CD4-positive, alpha-beta T cell treated with Interleukin-6 for 4 hours (primary cell): ENCODE measurements around the gene OR10H5.
"Not testable (repeated sequence)": the region's sequence is repeated elsewhere in the genome, so short reads cannot be mapped to it uniquely, and the experiment has no call there.

Source experiments
- DNase-seq: peaks from one replicate; pipeline ENCODE4 v3.0.0-alpha.2; 2020; ENCODE audit warnings: mixed read lengths

Gene OR10H5

GRCh38 chr19:15812060-15812722, 24.7 kb downstream of the OR10H5 start:
- peak; percentile 66 for DNase-seq

DNA sequence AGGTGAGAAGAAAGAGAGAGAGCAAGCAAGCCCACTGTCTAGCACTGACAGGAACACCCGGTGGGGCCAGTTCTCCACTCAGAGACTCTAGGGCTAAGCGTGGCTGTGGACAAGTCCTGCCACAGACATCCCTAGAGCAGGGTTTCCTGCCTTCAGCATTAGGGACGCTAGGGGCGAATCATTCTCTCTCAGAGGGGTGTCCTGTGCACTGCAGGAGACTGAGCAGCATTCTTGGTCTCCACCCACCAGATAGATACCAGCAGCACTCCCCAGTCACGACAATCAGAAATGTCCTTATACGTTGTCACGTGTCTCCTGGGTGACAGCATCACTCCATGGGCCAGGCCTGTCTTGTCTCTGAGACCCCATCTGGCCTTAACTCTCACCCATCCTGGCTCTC, 26.5 kb downstream of the OR10H5 start:
- no peak for DNase-seq

- no peak for DNase-seq
Observed at GRCh38 chr19:15815306-15815705, 27.8 kb downstream of the OR10H5 start, which contains the start of gene OR10H1. Gene OR10H1 (minus strand): TSS chr19:15815664. CDS start chr19:15808037, 7,627 bp downstream.

DNA sequence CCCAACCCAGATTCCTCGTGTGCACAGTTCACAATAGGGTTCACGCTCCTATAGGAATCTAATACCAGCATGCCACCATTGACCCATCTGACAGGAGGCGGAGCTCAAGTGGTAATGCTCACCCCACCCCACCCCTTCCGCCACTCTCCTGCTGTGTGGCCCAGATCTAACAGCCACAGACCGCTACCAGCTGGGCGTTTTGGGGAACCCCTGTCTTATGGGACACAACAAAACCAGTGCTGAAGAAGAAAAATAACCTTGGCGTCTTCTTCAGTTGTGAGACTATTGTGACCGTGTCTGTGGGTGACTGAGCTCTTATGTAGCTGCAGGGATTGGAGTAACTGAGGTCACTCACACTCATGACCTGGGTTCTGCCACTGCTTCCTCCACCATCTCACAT, 33.2 kb downstream of the OR10H5 start:
- DNase-seq, result no peak

DNA sequence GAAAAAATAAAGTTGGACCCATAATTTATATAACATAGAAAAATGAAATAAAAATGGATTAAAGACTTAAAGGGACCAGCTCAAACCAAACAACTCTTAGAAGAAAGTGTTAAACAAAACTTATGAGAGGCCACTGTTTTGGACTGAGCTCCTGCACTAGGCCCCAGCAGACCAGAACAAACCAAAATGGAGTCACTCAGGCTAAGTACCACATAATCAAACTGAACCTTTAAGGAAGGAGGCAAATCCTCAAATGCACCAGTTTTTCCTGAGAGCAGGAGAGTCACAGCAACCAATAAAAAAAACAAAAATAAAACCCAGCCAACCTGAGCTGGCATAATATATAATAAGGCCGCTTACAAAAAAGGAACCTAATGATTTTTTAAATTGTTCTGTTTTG, 38.3 kb downstream of the OR10H5 start:
- no peak for DNase-seq

GRCh38 chr19:15828121-15828610, 40.7 kb downstream of the OR10H5 start:
- no peak for DNase-seq

DNA sequence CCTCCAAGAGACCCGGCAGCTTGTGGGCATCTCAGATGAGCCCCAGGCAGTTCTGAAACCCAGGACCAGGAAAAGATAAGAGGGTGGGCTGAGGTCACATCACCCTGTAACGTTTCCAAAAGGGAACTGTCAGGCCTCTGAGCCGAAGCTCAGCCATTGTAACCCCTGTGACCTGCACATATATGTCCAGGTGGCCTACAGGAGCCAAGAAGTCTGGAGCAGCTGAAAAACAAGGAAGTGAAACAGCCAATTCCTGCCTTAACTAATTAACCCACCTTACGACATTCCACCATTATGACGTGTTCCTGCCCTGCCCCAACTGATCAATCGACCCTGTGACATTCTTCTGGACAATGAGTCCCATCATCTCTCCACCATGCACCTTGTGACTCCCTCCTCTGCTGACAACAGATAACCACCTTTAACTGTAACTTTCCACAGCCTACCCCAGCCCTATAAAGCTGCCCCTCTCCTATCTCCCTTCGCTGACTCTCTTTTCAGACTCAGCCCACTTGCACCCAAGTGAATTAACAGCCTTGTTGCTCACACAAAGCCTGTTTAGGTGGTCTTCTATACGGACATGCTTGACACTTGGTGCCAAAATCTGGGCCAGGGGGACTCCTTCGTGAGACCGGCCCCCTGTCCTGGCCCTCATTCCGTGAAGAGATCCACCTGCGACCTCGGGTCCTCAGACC, 41.3 kb downstream of the OR10H5 start:
- not testable (repeated sequence) for DNase-seq

DNA sequence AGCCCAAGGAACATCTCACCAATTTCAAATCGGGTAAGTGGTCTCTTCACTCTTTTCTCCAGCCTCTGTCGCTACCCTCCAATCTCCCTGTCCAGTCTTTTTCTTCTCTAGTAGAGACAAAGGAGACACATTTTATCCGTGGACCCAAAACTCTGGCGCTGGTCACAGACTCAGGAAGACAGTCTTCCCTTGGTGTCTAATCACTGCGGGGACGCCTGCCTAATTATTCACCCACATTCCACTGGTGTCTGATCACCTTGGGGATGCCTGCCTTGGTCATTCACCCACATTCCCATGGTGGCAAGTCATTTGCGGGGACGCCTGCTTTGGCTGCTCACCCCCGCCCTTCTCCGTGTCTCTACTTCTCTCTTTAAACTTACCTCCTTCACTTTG, 41.8 kb downstream of the OR10H5 start:
- DNase-seq, result no peak

GRCh38 chr19:15829786-15830185, 42.3 kb downstream of the OR10H5 start:
- no peak for DNase-seq

- no peak for DNase-seq
Observed at GRCh38 chr19:15831626-15832025, 44.2 kb downstream of the OR10H5 start.

DNA sequence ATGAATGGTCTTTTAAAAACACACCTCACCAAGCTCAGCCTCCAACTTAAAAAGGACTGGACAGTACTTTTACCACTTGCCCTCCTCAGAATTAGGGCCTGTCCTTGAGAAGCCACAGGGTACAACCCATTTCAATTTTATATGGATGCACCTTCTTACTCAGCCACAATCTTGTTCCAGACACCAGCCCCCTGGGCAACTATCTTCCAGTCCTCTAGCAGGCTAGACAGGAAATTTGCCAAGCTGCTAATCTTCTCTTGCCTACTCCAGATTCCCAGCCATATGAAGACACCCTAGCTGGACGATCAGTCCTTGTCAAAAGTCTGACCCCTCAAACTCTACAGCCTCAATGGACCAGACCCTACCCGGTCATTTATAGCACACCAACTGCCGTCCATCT, 46.8 kb downstream of the OR10H5 start:
- DNase-seq, result not testable (repeated sequence)

DNA sequence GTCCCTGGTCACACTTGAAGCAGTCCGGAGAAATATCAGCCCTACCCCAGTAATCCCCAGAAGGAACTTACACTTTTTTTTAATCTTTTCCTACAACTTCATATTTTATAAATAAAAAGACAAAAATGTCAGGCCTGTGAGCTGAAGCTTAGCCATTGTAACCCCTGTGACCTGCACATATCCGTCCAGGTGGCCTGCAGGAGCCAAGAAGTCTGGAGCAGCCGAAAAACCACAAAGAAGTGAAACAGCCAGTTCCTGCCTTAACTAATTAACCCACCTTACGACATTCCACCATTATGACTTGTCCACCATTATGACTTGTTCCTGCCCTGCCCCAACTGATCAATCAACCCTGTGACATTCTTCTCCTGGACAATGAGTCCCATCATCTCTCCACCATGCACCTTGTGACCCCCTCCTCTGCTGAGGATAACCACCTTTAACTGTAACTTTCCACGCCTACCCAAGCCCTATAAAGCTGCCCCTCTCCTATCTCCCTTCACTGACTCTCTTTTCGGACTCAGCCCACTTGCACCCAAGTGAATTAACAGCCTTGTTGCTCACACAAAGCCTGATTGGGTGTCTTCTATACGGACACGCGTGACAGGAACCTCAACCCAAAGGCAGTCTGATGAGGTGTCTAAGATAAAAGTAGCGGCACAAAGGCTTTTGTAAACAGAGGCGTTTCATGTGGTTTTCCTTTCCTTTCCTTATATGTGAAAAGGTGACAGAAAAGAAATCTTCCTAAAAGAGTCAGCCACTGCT, 48.3 kb downstream of the OR10H5 start:
- peak; percentile 76 for DNase-seq

DNA sequence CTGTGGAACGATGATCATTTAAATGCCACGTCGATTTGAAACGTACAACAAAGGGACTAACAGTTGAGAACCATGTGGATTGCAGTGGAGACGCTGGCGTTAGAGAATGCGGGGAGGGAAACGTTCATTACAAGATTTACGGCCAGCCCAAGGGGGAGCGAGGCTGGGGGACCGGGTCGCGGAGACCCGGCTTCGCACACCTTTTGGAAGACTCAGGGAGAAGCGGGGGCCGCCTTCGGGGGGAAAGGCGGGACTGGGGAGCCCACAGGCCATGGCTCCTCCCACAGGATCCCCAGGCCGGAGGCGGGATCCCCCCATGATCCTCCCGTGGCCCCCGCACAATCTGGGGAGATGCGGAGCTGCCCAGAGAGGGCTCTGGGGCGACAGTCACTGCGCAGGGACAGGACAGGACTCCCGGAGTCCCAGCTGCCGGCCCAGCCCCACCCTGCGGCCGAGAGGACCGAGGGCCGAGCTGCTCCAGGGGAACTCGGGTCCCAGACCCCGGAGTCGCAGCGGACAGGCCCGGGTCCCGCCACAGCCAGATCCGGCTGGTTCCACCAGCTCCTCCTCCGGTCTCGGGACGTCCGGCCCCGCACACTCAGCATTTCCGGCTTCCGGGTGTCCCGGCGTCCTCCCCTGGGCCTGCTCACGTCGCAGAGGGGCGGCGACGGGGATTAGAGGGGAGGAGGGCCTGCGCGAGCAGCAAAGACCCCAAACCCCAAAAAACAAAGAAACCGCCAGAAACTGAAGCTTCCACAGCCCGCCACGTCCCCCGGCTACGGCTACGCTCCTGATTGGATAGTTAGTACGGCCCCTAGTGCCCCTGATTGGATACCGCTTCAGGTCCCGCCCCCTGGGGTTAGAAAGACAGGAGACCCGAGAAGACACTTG, 49.1 kb downstream of the OR10H5 start:
- DNase-seq, result peak; percentile 98

DNA sequence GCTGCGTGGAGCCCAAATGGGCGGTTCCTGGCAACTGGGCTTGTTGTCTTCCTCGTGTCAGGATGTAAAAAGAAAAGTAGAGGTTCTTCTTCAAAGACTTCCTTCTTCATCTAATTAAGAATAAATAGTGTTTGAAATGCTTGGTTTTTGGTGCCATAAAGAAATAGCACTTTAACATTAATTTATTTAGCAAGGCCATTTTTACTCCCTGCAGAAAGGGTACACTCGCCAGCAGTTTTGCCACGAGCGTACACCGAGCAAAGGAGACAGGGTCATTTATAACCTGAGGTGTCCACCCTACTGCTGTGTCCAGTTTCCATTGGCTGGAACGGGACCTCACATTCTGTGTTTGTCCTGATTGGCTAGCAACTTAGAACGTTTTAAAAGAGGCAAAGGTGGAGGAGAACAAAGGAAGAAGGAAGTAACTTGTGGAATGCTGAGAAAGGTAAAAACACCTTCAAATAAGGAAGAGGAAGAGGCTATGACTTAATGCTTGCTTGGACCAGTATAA, 49.8 kb downstream of the OR10H5 start:
- no peak for DNase-seq

DNA sequence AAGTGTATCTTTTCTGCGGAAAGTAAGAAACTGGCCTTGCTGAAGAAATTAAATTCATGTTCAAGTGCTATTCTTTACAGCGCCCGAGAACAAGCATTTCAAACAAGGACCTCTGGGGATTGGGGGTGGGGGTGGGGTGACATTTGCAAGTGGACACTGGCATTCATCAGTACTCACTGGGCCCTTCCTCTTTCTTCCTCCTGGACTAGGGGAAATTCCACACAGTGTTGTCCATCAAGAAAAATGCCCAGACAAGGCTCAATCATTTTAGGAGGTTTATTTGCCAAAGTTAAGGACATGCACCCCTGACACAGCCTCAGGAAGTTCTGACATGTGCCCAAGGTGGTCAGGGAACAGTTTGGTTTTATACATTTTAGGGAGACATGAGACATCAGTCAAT, 50.9 kb downstream of the OR10H5 start:
- DNase-seq, result no peak

GRCh38 chr19:15839888-15840287, 52.4 kb downstream of the OR10H5 start:
- not testable (repeated sequence) for DNase-seq

- no peak for DNase-seq
Observed at GRCh38 chr19:15840833-15841232, 53.4 kb downstream of the OR10H5 start.

- DNase-seq, result no peak
Observed at GRCh38 chr19:15841875-15842569, 54.6 kb downstream of the OR10H5 start.

GRCh38 chr19:15843203-15843893, 55.9 kb downstream of the OR10H5 start:
- no peak for DNase-seq

DNA sequence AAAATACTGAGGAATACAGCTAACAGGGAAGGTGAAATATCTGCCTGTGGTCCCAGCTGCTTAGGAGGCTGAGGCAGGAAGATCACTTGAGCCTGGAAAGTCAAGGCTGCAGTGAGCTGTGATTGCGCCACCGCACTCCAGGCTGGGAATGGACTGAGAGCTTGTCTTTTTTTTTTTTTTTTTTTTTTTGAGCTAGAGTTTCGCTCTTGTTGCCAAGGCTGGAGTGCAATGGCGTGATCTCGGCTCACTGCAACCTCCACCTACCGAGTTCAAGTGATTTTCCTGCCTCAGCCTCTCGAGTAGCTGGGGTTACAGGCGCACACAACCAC, 56.4 kb downstream of the OR10H5 start:
- DNase-seq, result not testable (repeated sequence)

- DNase-seq, result no peak
Observed at GRCh38 chr19:15846923-15847322, 59.5 kb downstream of the OR10H5 start.
